VCaP (cell line): ENCODE measurements around the gene PANK4.

Experiments
- H3K27ac ChIP-seq: fragments of 450-650 bp; 2 replicates; pipeline ENCODE4 v1.5.1; 2017
- CTCF ChIP-seq: fragments of 450-650 bp; conservative IDR thresholded peaks from 2 replicates; pipeline ENCODE4 v1.5.1; 2017; ENCODE audit warnings: mild to moderate bottlenecking, moderate library complexity

Gene PANK4

DNA sequence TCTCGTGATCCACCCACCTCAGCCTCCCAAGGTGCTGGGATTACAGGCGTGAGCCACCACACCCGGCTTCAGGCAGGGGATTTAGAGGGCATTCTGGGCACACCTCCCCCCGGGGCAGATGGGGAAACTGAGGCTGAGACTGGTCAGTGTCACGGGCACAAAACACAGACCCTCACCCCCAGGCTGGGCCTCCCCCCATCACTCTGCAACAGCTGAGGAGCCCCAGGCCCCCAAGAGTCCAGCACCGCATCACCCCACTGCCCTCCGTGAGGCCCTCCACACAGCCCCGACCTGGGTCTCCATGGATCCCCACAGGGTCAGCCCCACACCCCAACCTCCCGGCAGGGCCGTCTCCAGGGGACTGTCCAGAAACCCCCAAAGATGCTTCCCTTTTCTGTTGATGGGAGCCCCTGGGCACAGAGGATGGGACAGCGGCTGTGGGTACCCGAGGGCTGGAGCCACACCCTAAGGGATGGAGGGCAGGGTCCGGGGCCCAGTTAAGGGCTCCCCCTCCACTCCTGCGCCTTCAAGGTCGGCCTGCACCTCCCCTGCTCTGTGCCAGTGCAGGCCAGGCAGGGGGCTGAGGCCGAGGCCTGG lies 40.8 kb upstream of the PANK4 start:
- TF ChIP-seq CTCF = no peak
- H3K27ac ChIP-seq = no peak overlapping the region

DNA sequence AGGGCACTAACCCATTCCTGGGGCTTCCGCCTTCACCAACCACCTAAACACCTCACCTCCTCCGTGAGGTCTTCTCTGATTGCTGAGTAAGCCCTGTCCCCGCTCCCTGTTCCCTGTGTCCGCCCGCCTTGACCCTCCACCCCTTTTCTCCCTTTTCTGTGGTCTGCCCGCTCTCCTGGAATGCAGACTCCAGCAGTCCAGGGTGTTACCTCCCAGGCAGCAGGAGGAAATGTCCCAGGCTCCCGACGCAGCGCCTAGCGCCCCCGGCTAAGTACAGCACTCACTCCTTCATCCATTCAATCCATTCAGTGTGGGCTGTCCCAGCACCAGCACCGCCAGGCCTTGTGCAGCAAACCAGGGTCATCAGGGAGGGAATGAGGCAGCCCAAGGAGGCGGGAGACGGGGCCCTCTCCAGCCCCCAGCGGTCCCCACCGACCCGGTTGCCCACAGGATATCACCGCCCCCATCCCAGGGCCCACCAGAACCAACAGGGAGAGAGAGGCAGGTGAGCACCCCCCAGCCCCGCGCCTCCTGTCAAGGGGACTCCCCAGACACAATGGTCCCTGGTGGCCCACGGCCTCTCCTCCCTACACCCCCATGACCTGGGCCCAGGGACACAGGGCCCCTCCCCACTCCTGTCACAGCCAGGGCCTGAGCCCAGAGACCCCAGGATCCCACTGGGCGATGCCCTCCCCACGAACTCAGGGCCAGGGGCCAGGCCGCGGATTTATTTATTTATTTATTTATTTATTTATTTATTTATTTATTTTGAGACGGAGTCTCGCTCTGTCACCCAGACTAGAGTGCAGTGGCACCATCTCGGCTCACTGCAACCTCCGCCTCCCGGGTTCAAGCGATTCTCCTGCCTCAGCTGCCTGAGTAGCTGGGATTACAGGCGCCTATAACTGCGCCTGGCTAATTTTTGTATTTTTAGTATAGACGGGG lies 40.0 kb upstream of the PANK4 start:
- H3K27ac ChIP-seq = no peak overlapping the region
- TF ChIP-seq CTCF = no peak

- TF ChIP-seq CTCF = no peak
- no peak overlapping the region for H3K27ac ChIP-seq
Observed at GRCh38 chr1:2564815-2565374, 38.5 kb upstream of the PANK4 start.

DNA sequence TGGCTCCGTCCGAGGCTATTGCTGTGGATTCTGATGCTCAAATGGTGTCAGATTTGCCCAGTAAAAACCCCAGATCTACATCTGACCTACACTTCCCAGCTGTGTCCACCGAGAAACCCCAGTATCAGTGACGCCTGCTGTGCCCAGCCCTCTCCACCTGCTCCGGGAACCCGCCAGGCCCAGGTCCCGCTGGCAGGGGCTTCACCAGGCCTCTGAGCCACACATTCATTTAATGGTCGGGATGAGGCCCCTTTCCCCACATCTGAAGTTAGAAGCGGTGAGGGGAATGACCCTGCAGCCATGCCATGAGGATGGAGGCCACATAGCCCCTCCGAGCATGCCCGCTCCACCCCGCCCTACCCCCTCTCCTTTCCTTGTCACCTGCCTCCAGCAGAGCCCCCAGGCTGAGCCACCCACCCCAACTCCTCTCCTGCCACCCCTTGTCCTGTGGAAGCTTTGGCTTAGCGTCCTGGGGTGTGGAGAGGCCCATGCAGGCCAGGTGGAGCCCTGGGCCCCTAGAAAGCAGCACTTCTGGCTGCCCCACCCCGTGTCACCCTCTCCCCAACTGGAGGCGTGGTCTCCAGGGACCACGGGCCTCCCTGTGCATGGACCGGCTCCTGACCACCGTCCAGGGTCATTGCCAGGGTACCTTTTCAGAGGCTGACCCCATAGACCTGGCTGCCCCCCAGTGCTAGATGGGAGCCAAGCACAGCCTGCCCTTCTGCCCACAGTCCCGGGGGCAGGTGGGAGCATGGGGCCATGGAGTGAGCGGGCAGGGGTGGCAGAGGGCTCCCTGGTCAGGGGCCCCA lies 37.8 kb upstream of the PANK4 start:
- TF ChIP-seq CTCF = no peak
- H3K27ac ChIP-seq = no peak overlapping the region

DNA sequence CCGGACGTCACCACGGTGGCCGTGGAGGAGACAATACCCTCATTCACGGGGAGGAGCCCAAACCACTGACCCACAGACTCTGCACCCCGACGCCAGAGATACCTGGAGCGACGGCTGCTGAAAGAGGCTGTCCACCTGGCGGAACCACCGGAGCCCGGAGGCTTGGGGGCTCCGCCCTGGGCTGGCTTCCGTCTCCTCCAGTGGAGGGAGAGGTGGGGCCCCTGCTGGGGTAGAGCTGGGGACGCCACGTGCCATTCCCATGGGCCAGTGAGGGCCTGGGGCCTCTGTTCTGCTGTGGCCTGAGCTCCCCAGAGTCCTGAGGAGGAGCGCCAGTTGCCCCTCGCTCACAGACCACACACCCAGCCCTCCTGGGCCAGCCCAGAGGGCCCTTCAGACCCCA lies 36.8 kb upstream of the PANK4 start:
- no peak overlapping the region for H3K27ac ChIP-seq
- no peak for TF ChIP-seq CTCF

DNA sequence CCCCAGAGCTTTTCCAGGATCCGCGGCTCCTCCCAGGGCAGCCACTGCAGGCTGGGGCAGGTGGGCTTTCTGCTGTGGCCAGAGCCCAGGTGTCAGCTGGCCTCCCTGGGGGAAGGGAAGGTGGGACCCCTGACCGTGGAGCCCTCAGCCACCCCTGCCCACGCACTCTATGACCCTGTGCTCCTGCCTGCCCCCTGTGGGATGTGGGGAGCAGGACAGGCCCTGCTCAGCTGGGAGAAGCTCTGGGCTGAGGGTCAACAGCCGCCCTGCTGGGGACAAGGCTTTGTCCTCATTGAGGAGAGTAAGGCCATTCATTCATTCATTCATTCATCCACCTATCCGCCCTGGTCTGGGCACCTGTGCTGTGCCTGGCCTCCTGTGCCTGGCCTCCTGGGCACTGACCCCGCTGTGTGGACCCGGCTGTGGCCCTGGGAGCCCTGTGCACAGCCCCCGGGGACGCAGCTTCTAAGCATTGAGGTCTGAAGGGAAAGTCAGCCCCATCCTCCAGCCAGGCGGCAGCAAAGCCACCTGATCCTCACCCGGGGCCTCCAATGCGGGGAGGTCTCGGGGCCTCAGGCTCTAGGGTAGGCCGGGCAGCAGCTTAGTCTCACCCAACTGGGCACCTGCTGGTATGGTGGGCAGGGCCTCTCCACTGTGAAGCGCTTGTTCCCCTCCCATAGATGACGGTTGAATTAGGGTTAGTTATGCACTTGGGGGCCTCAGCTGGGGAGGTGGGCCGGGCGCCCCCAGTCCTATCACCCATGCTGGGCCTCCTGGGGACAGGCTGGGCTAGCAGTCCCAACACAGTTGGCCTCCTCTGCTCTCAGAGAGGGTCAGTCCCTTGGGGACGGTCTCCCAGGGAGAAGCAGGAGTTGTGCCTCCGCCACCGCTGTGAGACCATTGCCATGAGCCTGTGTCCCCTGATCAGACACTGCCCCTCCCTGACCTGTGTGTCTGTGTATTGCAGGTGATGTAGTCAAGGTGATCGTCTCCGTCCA lies 35.8 kb upstream of the PANK4 start:
- no peak overlapping the region for H3K27ac ChIP-seq
- peak; percentile 58 for TF ChIP-seq CTCF
